ENCODE data around the gene SRRD. TPM values are rescaled to one million over a fixed set of nuclear protein-coding genes. Genes with fewer than 3 reads are reported as not detected.
A peak's percentile ranks its signal among the peaks of the same experiment; 100 is the strongest.

The SRRD gene
- total RNA-seq, 4 donors from 2014 or later: 24.0 to 53.1 (median 27.4) TPM

GRCh38 chr22:26464312-26464711, 19.4 kb upstream of the SRRD start:
- H3K4me1 ChIP-seq: peaks cover 0 to 3% of the 10 kb centered on the region in 2 donors
- in situ Hi-C loops (cut with MboI; ENCODE audit: low sequenced_read_pairs in 4 of 4): loop anchor here in 1 of 4 donors (5.0 kb wide), 1 partner anchor 62 kb away; no protein-coding TSS in a partner anchor
- H3K4me3 ChIP-seq: no peak overlapping the region
- DNase-seq: peak in 1 of 2 donors; percentile 45
- no peak overlapping the region for H3K27ac ChIP-seq
- H3K9me3 ChIP-seq: no peaks in the 10 kb centered on the region
- H3K36me3 ChIP-seq: peaks cover 2 to 72% of the 10 kb centered on the region in 2 donors
- intact Hi-C loops (cut with DNase I; ENCODE audit: low total_unique reads): no loop called here
- no peaks in the 10 kb centered on the region for H3K27me3 ChIP-seq
- no peak for ATAC-seq
- TF ChIP-seq CTCF (IDR thresholded peaks at IDR 0.05 in 4 of 5, conservative IDR thresholded peaks at IDR 0.05 in 1 of 5): no peak
- TF ChIP-seq POLR2A (IDR thresholded peaks at IDR 0.05): no peak

- Histone ChIP-seq H3K36me3 (peaks cover 2 to 90% of the 10 kb centered on the region in 2 donors), H3K4me3 (no peak overlapping the region), H3K9me3 (no peaks in the 10 kb centered on the region), H3K27me3 (no peaks in the 10 kb centered on the region), H3K27ac (peak overlapping the region; percentile 37 to 66 (median 56)), H3K4me1 (peaks cover 0 to 10% of the 10 kb centered on the region in 2 donors)
- TF ChIP-seq CTCF (IDR thresholded peaks at IDR 0.05 in 4 of 5, conservative IDR thresholded peaks at IDR 0.05 in 1 of 5) (no peak), POLR2A (IDR thresholded peaks at IDR 0.05) (no peak)
- intact Hi-C loops (cut with DNase I; ENCODE audit: low total_unique reads) (no loop called here), in situ Hi-C loops (cut with MboI; ENCODE audit: low sequenced_read_pairs in 4 of 4) (no loop called here)
- peak; percentile 23 to 74 for DNase-seq
- ATAC-seq: peak; percentile 73 to 89
Measured at GRCh38 chr22:26466196-26466595, 17.5 kb upstream of the SRRD start.

- peaks cover 0 to 29% of the 10 kb centered on the region in 2 donors for H3K4me1 ChIP-seq
- in situ Hi-C loops (cut with MboI; ENCODE audit: low sequenced_read_pairs in 4 of 4) (no loop called here), intact Hi-C loops (cut with DNase I; ENCODE audit: low total_unique reads) (no loop called here)
- TF ChIP-seq CTCF (IDR thresholded peaks at IDR 0.05 in 4 of 5, conservative IDR thresholded peaks at IDR 0.05 in 1 of 5): no peak
- no peak for TF ChIP-seq POLR2A (IDR thresholded peaks at IDR 0.05)
- no peaks in the 10 kb centered on the region for H3K27me3 ChIP-seq
- peak overlapping the region; percentile 78 to 91 (median 84) for H3K27ac ChIP-seq
- DNase-seq: no peak
- H3K4me3 ChIP-seq: no peak overlapping the region
- no peak for ATAC-seq
- peaks cover 2 to 59% of the 10 kb centered on the region in 2 donors for H3K36me3 ChIP-seq
- no peaks in the 10 kb centered on the region for H3K9me3 ChIP-seq
Measured at GRCh38 chr22:26470807-26471206, 12.9 kb upstream of the SRRD start.

- intact Hi-C loops (cut with DNase I; ENCODE audit: low total_unique reads) (no loop called here), in situ Hi-C loops (cut with MboI; ENCODE audit: low sequenced_read_pairs in 4 of 4) (no loop called here)
- peak; percentile 78 to 93 for DNase-seq
- no peaks in the 10 kb centered on the region for H3K27me3 ChIP-seq
- H3K4me3 ChIP-seq: no peak overlapping the region
- no peaks in the 10 kb centered on the region for H3K9me3 ChIP-seq
- peaks cover 0 to 27% of the 10 kb centered on the region in 2 donors for H3K4me1 ChIP-seq
- ATAC-seq: peak; percentile 94 to 97
- peaks cover 2 to 59% of the 10 kb centered on the region in 2 donors for H3K36me3 ChIP-seq
- TF ChIP-seq CTCF (IDR thresholded peaks at IDR 0.05 in 4 of 5, conservative IDR thresholded peaks at IDR 0.05 in 1 of 5) (peak in 1 of 5 experiments; percentile 7), POLR2A (IDR thresholded peaks at IDR 0.05) (peak; percentile 37 to 61)
- H3K27ac ChIP-seq: peak overlapping the region; percentile 78 to 91 (median 84)
Measured at GRCh38 chr22:26471522-26471921, 12.2 kb upstream of the SRRD start.

GRCh38 chr22:26474682-26475081, 9.0 kb upstream of the SRRD start:
- Histone ChIP-seq H3K4me3 (no peak overlapping the region), H3K4me1 (peaks cover 6 to 35% of the 10 kb centered on the region in 2 donors), H3K9me3 (no peaks in the 10 kb centered on the region), H3K36me3 (peaks cover 0 to 40% of the 10 kb centered on the region in 2 donors), H3K27me3 (no peaks in the 10 kb centered on the region), H3K27ac (peak overlapping the region; percentile 26 to 91 (median 36))
- TF ChIP-seq CTCF (IDR thresholded peaks at IDR 0.05 in 4 of 5, conservative IDR thresholded peaks at IDR 0.05 in 1 of 5) (no peak), POLR2A (IDR thresholded peaks at IDR 0.05) (no peak)
- no peak for DNase-seq
- in situ Hi-C loops (cut with MboI; ENCODE audit: low sequenced_read_pairs in 4 of 4): no loop called here
- ATAC-seq: no peak
- intact Hi-C loops (cut with DNase I; ENCODE audit: low total_unique reads): no loop called here
